OCI-LY3 (cell line): ENCODE results near the gene RIOX2.
A peak's percentile ranks its signal among the peaks of the same experiment; 100 is the strongest.

Experiments
- H2AFZ ChIP-seq: fragments of 200-600, 300-600 bp; shearing (Covaris generic); 2 replicates; pipeline ENCODE4 v1.6.0; 2014; ENCODE audit warnings: antibody characterized with exemption, low read depth, low read length
- H3K27ac ChIP-seq: fragments of 200-600, 300-600 bp; sonication (generic); 2 replicates; pipeline ENCODE4 v1.5.1; 2014; ENCODE audit warnings: mild to moderate bottlenecking, low read length, moderate library complexity, mixed read lengths
- H3K27me3 ChIP-seq: fragments of 200-600, 300-600 bp; sonication (generic); 2 replicates; pipeline ENCODE4 v1.6.1; 2014; ENCODE audit warnings: low read depth, low read length, mixed read lengths
- H3K36me3 ChIP-seq: fragments of 200-600, 300-600 bp; sonication (generic); replicated peaks from 2 replicates; pipeline ENCODE3; 2014; ENCODE audit warnings: low read depth, low read length, mixed read lengths
- H3K4me1 ChIP-seq: fragments of 300-600, 200-600 bp; sonication (generic); 2 replicates; pipeline ENCODE4 v1.6.1; 2014; ENCODE audit warnings: low read length, mixed read lengths
- H3K4me2 ChIP-seq: fragments of 200-600, 300-600 bp; sonication (generic); 2 replicates; pipeline ENCODE4 v1.6.1; 2014; ENCODE audit warnings: low read length, mixed read lengths
- H3K4me3 ChIP-seq: fragments of 300-600, 200-600 bp; sonication (generic); 2 replicates; pipeline ENCODE4 v1.5.1; 2014; ENCODE audit warnings: antibody characterized with exemption, mild to moderate bottlenecking, low read length, moderate library complexity
- H3K79me2 ChIP-seq: fragments of 300-600, 200-600 bp; shearing (Covaris generic); 2 replicates; pipeline ENCODE4 v1.6.1; 2014; ENCODE audit warnings: mild to moderate bottlenecking, low read length, mixed read lengths
- H3K9ac ChIP-seq: fragments of 300-600, 200-600 bp; shearing (Covaris generic); 2 replicates; pipeline ENCODE4 v1.6.0; 2014; ENCODE audit warnings: mild to moderate bottlenecking, low read length, moderate library complexity
- H3K9me3 ChIP-seq: fragments of 200-600, 300-600 bp; shearing (Covaris generic); 2 replicates; pipeline ENCODE4 v1.6.1; 2014; ENCODE audit warnings: low read length, mixed read lengths; ENCODE audit not compliant: insufficient read depth
- H4K20me1 ChIP-seq: fragments of 200-600, 300-600 bp; sonication (generic); 2 replicates; pipeline ENCODE4 v1.6.1; 2016; ENCODE audit warnings: low read length, mixed read lengths; ENCODE audit not compliant: insufficient read depth
- CTCF ChIP-seq: fragments of 200-600, 300-600 bp; sonication (generic); IDR thresholded peaks from 2 replicates; pipeline ENCODE4 v1.5.1; 2014; ENCODE audit warnings: antibody characterized with exemption, low read length, low read depth
- EZH2phosphoT487 ChIP-seq: fragments of 200-600 bp; shearing (Covaris generic); IDR thresholded peaks from 2 replicates; pipeline ENCODE4 v1.6.1; 2018; ENCODE audit warnings: antibody characterized with exemption, mixed run types, low read depth

The RIOX2 gene

GRCh38 chr3:97990624-97991292 is 18.5 kb upstream of the RIOX2 start:
- H3K4me1 ChIP-seq: peaks cover 14% of the 10 kb centered on the region
- no peaks in the 10 kb centered on the region for H4K20me1 ChIP-seq
- H3K27ac ChIP-seq: no peak overlapping the region
- TF ChIP-seq EZH2phosphoT487: no peak
- TF ChIP-seq CTCF: no peak
- no peak overlapping the region for H2AFZ ChIP-seq
- H3K9me3 ChIP-seq: no peaks in the 10 kb centered on the region
- H3K4me3 ChIP-seq: no peak overlapping the region
- peak overlapping the region; percentile 26 for H3K4me2 ChIP-seq
- H3K27me3 ChIP-seq: no peaks in the 10 kb centered on the region
- H3K9ac ChIP-seq: no peak overlapping the region
- no peaks in the 10 kb centered on the region for H3K36me3 ChIP-seq
- no peaks in the 10 kb centered on the region for H3K79me2 ChIP-seq

GRCh38 chr3:97988784-97989568 is 16.7 kb upstream of the RIOX2 start:
- Histone ChIP-seq H3K9me3 (no peaks in the 10 kb centered on the region), H3K4me1 (peaks cover 14% of the 10 kb centered on the region), H3K4me3 (no peak overlapping the region), H3K36me3 (no peaks in the 10 kb centered on the region), H3K27ac (no peak overlapping the region), H3K79me2 (no peaks in the 10 kb centered on the region), H2AFZ (no peak overlapping the region), H3K27me3 (no peaks in the 10 kb centered on the region), H4K20me1 (no peaks in the 10 kb centered on the region), H3K9ac (no peak overlapping the region), H3K4me2 (no peak overlapping the region)
- TF ChIP-seq EZH2phosphoT487 (no peak), CTCF (no peak)

GRCh38 chr3:97987306-97987705 is 15.1 kb upstream of the RIOX2 start:
- Histone ChIP-seq H3K79me2 (no peaks in the 10 kb centered on the region), H3K27me3 (no peaks in the 10 kb centered on the region), H3K4me1 (peaks cover 14% of the 10 kb centered on the region), H4K20me1 (no peaks in the 10 kb centered on the region), H3K4me3 (no peak overlapping the region), H3K9me3 (no peaks in the 10 kb centered on the region), H3K9ac (no peak overlapping the region), H3K36me3 (no peaks in the 10 kb centered on the region), H3K4me2 (no peak overlapping the region), H3K27ac (no peak overlapping the region), H2AFZ (no peak overlapping the region)
- TF ChIP-seq EZH2phosphoT487 (no peak), CTCF (no peak)

- no peak overlapping the region for H3K27ac ChIP-seq
- no peak overlapping the region for H3K9ac ChIP-seq
- H3K4me2 ChIP-seq: no peak overlapping the region
- no peaks in the 10 kb centered on the region for H3K4me1 ChIP-seq
- no peaks in the 10 kb centered on the region for H3K36me3 ChIP-seq
- H3K9me3 ChIP-seq: no peaks in the 10 kb centered on the region
- H3K27me3 ChIP-seq: no peaks in the 10 kb centered on the region
- no peaks in the 10 kb centered on the region for H4K20me1 ChIP-seq
- H3K79me2 ChIP-seq: no peaks in the 10 kb centered on the region
- no peak for TF ChIP-seq CTCF
- TF ChIP-seq EZH2phosphoT487: no peak
- H3K4me3 ChIP-seq: no peak overlapping the region
- no peak overlapping the region for H2AFZ ChIP-seq
Observed at GRCh38 chr3:97983933-97984491, 11.8 kb upstream of the RIOX2 start.
